Stimulated activated CD4-positive, alpha-beta T cell treated with anti-CD3 and anti-CD28 coated beads, Interleukin-4, amount 100 ng/mL, for 48 hours (primary cell): Measurements from ENCODE around the gene LRRC75B.
A peak's percentile ranks its signal among the peaks of the same experiment; 100 is the strongest.
"Not testable (repeated sequence)": the region's sequence is repeated elsewhere in the genome, so short reads cannot be mapped to it uniquely, and the experiment has no call there.

ENCODE experiments used
- DNase-seq, 2 donors: peaks; one replicate each; pipeline ENCODE4 v3.0.0-alpha.2; 2020; ENCODE audit warnings: low read depth in 2 of 2

The LRRC75B gene, protein sequence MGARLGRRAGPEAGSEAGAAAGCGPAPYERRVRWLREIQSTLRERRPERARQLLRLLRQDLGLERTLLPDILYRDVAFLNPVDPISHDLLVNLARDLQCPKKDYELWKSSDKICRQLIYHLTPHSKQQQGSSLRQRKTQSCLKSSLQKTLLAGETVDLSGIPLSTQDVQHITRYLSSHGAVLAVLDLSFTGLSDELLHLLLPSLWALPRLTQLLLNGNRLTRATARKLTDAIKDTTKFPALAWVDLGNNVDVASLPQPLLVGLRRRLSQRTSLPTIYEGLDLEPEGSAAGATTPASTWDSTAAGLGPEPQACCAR

GRCh38 chr22:24592851-24593558, at the start of gene LRRC75B:
LRRC75B (minus strand) TSS chr22:24593073; CDS start chr22:24593039, 34 bp downstream.
- DNase-seq: peak in 1 of 2 donors; percentile 44

DNA sequence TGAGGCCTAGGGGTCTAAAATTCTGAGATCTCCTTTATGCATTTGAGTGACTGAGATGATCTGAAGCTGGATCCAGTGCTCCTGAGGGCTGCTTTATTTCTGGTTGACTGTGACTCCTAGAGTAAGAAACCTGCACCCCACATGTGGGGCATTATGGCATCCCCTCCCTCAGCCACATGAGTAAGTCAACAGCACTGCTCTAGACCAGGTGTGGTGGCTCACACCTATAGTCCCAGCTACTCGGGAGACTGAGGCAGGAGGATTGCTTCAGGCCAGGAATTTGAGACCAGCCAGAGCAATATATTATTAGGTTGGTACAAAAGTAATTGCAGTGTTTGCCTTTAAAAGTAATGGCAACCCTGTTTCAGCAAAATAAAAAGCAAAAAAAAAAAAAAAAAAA, 49.4 kb upstream of the LRRC75B start:
- DNase-seq: not testable (repeated sequence)

- not testable (repeated sequence) for DNase-seq
Observed at GRCh38 chr22:24636513-24636912, 43.6 kb upstream of the LRRC75B start.

DNA sequence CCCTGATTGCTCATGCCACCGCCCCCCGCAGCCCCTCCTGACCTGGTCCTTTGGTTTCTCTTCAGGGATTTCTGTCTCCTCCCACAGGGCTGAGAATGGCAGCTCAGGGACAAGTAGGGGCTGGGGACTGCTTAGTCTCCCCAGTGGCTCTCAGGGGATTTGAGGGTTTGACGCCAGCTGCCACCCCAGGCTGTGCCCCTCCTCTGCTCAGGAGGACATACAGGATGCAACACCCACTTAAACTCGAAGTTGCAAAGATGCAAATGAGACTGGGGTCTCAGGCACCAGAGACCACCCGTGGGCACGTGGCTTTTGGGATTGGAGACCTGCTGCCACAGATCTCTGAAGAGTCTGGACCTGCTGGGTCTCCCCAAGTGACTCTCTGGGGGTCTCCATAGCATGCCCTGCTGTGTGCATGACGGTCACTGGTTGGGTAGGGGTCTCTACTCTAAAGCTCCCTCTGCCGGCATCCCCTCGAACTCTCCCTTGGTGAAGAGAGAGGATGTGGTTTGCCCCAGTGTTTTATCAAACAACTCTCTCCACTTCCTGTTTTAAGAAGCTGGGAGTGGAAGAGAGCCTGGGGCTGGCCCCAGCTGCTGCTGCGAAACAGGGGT, 42.0 kb upstream of the LRRC75B start:
- not testable (repeated sequence) for DNase-seq

GRCh38 chr22:24633231-24634023, 40.6 kb upstream of the LRRC75B start:
- DNase-seq: not testable (repeated sequence)

GRCh38 chr22:24632642-24633041, 39.8 kb upstream of the LRRC75B start:
- DNase-seq: not testable (repeated sequence)

- not testable (repeated sequence) for DNase-seq
Observed at GRCh38 chr22:24631430-24632122, 38.7 kb upstream of the LRRC75B start.

- not testable (repeated sequence) for DNase-seq
Observed at GRCh38 chr22:24630812-24631427, 38.0 kb upstream of the LRRC75B start.

DNA sequence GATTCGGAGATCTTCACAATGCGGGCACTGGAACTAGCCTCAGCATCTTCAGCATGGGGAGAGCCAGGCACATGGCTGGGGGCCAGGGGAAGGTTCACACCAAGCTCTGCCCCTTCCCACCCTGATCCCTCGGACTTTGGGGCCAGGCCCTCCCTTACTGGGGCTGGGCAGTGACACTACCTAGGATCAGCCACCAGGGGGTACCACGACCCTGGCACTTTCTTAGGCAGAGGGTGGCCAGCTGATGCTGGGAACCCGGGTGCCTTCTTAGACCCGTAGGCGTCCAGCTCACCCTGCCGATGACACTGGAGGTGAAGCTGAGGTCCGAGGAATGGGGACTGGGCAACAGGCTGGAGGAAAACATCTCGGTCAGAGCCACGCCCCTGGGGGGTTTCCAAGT, 36.2 kb upstream of the LRRC75B start:
- not testable (repeated sequence) for DNase-seq

DNA sequence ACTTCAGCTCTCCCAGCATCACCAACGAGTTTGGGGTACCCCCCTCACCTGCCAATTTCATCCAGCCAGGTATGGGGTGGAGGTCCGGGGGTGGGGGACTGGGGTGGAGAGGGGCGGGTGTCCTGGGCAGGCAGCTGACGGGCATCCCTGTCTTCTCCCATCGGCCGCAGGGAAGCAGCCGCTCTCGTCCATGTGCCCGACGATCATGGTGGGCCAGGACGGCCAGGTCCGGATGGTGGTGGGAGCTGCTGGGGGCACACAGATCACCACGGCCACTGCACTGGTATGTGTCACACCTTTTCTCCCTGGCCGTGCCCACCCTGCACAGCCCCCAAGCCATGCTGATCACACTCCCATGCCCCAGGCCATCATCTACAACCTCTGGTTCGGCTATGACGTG, 35.0 kb upstream of the LRRC75B start:
- DNase-seq: not testable (repeated sequence)

DNA sequence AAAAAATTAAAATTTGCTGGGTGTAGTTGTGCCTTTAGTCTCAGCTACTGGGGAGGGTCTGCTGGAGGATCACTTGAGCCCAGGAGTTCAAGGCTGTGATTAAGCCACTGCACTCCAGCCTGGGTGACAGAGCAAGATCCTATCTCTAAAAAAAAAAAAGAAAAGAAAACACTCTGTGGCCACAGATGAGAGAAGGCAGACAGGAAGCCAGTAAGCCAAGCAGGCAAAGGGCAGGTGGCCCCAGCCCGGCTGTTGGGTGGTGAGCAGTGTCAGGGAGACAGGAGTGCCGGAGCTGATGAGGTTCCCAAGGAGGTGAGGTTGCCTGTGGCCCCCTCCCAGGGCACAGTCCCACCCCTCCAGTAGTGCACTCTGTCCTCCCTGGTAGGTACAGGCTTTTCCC, 29.7 kb upstream of the LRRC75B start:
- not testable (repeated sequence) for DNase-seq

- not testable (repeated sequence) for DNase-seq
Observed at GRCh38 chr22:24621244-24621643, 28.4 kb upstream of the LRRC75B start.

DNA sequence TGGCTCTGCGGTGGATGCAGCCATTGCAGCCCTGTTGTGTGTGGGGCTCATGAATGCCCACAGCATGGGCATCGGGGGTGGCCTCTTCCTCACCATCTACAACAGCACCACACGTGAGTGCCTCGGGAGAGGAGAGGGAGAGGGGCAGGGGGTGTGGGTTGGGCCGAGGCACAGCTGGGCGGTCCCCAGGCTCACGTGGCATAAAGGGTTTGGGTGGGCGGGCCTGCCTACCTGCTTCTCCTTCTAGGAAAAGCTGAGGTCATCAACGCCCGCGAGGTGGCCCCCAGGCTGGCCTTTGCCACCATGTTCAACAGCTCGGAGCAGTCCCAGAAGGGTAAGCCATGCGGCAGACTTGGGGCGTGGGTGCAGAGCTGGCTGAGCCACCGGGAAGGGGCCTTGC, 21.9 kb upstream of the LRRC75B start:
- not testable (repeated sequence) for DNase-seq

DNA sequence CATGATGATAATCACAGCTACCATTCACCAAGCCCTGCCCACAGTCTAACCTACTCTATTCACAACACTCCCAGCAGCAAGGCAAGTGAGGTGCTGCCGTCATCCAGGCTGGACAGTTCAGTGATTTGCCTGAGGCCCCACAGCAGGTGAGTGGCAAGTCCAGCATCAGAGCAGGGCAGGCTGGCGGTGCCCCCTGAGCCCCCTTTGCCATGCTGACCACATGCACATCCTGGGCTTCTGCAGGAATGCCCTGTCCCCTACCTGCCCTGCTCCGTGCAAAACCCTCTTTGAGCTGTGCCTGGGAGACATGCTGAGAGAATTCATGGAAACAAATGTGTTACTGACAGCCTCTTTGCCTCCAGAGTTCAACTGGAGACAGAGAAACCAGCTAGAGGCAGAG, 17.0 kb upstream of the LRRC75B start:
- DNase-seq: not testable (repeated sequence)

DNA sequence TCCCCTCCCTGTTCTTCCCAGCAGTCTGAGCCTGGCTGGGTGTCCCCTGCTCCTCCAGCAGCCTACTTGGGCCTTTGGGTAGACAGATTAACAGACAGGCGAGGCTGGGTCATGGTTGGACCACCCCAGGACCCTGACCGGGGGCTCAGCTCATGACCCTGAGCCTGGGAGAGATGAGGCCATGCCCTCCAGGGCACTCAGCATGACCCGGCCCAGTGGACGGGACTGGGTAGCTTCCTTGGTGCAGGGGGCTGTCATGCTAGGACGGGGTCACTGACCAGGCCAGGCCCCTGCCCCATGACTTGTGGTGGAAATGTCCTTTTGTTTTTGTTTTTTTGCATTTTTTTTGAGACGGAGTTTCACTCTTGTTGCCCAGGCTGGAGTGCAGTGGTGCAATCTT, 15.5 kb upstream of the LRRC75B start:
- not testable (repeated sequence) for DNase-seq

DNA sequence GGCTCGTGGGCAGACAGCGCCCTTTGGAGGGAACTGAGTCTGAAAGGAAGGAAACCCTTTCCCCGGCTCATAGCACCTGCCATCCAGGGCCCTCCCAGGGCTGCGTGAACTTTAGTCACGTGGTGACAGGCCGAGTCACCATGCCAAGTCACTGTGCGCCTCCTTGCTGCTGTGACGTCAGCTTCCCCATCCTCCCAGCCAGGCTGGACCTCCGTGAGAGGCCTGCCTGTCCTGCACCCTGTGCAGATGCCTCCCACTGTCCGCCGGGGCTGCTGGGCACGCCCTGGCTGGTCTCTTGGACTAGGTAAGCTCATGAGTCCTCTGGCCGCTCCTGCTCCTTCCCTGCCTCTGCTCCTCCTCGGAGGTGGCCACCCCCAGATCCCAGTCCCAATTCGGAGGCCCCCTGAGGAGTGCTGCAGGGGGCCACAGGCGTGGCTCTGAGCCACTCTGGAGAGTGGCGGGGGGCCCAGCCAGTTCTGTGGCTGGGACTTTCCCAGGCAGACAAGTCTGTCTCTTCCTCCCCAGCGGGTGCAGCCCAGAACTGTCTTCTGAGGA, 14.6 kb upstream of the LRRC75B start:
- DNase-seq: peak; percentile 44 to 69

- DNase-seq: not testable (repeated sequence)
Observed at GRCh38 chr22:24606340-24606739, 13.5 kb upstream of the LRRC75B start.

DNA sequence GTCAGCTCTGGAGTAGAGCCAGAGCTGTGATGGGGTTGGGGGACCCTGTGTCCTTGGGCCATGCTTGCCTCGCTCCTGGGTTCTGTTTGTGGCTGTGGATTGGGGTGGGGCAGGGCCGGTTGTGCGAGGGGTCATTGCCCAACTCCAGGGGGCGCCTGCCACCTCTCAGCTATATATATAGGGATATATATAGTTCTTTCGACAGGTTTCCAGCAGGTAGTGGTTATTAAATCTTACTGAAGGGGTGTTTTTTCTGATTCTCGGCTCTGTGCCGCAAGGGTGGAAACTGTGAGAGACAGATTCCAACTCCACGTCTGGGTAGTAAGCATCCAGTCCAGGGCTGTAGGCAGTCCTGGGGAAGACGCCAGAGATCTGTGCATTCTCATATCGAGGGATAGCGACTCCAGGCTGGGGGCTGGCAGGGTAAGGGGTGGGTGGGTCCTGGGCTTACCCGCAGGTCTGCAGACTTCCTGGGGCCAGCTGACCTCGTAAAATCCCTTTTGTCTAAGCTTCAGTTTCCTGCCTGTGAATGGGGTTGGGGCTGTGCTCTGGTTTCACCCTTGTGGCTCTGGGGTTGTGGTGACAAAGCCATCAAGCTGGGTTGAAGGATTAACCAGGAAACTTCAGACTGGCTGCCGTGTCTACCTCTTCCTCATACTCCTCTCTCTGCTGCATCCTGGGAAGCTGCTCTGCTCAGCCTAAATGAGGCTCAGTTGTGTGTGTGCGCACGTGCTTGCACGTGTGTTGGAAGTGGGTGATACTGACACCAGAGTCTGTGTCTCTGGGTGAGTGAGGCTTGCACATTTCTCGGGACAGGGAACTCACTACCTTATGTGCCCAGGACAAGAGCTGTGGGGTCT, 11.1 kb upstream of the LRRC75B start:
- DNase-seq: not testable (repeated sequence)
